K562 (cell line): ENCODE measurements around the gene DTNA. TPM values are rescaled to one million over a fixed set of nuclear protein-coding genes. Genes with fewer than 3 reads are reported as not detected.

Source experiments
- ATAC-seq: fragments of 200-7000 bp; cut with Tn5 transposase; 3 replicates; pipeline ENCODE4 v1.9.1; 2020; ENCODE audit warnings: moderate library complexity
- BruUV-seq: library from RNA; stranded (reverse); fragments of 400-500 nt; replicated peaks from 2 replicates; lab custom pipeline; 2021; lab: Mats Ljungman, UMichigan
- CTCF ChIA-PET: fragments of 300-600 bp; formaldehyde crosslinking; extraction: SDS; loops from one replicate; lab custom pipeline; 2021; ENCODE audit warnings: low intra/inter-chr PET ratio; lab: Yijun Ruan, JAX
- POLR2A ChIA-PET: fragments of 300-600, 350-650 bp; sonication (Branson Sonifier 250); formaldehyde crosslinking; extraction: SDS; loops from one replicate; lab custom pipeline; 2021; ENCODE audit warnings: antibody characterized with exemption, inconsistent platforms; lab: Yijun Ruan, JAX
- DNase-seq, 4 experiments: peaks; one replicate each; pipeline versions ENCODE4 v3.0.0 to v3.0.0-alpha.2; 2011 to 2018; ENCODE audit warnings: low spot score in 3 of 4, mixed read lengths in 3 of 4; ENCODE audit errors: extremely low read depth in 1 of 4
- FAIRE-seq: peaks from 2 replicates; lab custom pipeline; 2011; peaks lifted over from hg19 to GRCh38; lab: Jason Lieb, UNC
- H2AFZ ChIP-seq: 2 replicates; pipeline ENCODE4 v1.6.0; 2011; ENCODE audit warnings: low read depth, low read length, control low read depth, inconsistent platforms
- H3K27ac ChIP-seq: fragments of 200-600 bp; 3 replicates; pipeline ENCODE4 v1.8.0; 2011; ENCODE audit warnings: low read depth, mild to moderate bottlenecking, control low read depth, inconsistent platforms, low read length, moderate library complexity, mixed read lengths; ENCODE audit errors: extremely low read depth
- H3K27me3 ChIP-seq, 2 experiments: fragments of 300-600 bp in 1 of 2; 2 replicates in 1 of 2; 3 replicates in 1 of 2; pipeline versions ENCODE4 v1.6.0 to v1.8.0; 2011; ENCODE audit warnings: inconsistent platforms in 2 of 2, low read length in 2 of 2, mild to moderate bottlenecking in 1 of 2, mixed read lengths in 1 of 2, moderate library complexity in 1 of 2; ENCODE audit not compliant: control insufficient read depth in 2 of 2, insufficient read depth in 2 of 2
- H3K36me3 ChIP-seq: fragments of 300-600 bp; 3 replicates; pipeline ENCODE4 v1.8.0; 2011; ENCODE audit warnings: mild to moderate bottlenecking, low read length, inconsistent platforms; ENCODE audit not compliant: control insufficient read depth, insufficient read depth
- H3K4me1 ChIP-seq, 2 experiments: fragments of 200-600 bp in 1 of 2; replicated peaks in 1 of 2; 2 replicates in 1 of 2; 3 replicates in 1 of 2; pipeline versions ENCODE4 v1.5.1 to v1.8.0; 2011; ENCODE audit warnings: inconsistent platforms in 2 of 2, low read length in 2 of 2, mild to moderate bottlenecking in 1 of 2, mixed read lengths in 1 of 2, moderate library complexity in 1 of 2; ENCODE audit not compliant: control insufficient read depth in 2 of 2, insufficient read depth in 2 of 2
- H3K4me2 ChIP-seq: 2 replicates; pipeline ENCODE4 v1.6.1; 2011; ENCODE audit warnings: low read length, control low read depth, inconsistent platforms, mixed read lengths; ENCODE audit not compliant: insufficient read depth
- H3K4me3 ChIP-seq: fragments of 200-600 bp; sonication (generic), shearing (Covaris generic); 2 replicates; pipeline ENCODE4 v1.5.1; 2016; ENCODE audit warnings: control low read depth, inconsistent platforms
- H3K79me2 ChIP-seq: fragments of 200-600 bp; 3 replicates; pipeline ENCODE4 v1.8.0; 2011; ENCODE audit warnings: low read length, inconsistent platforms; ENCODE audit not compliant: control insufficient read depth, insufficient read depth
- H3K9ac ChIP-seq, 2 experiments: 2 replicates each; pipeline versions ENCODE4 v1.6.0 to v1.6.1; 2011; ENCODE audit warnings: low read depth in 2 of 2, low read length in 2 of 2, control low read depth in 1 of 2, inconsistent platforms in 1 of 2, mild to moderate bottlenecking in 1 of 2, mixed read lengths in 1 of 2; ENCODE audit not compliant: insufficient read depth in 1 of 2
- H3K9me1 ChIP-seq: one replicate; pipeline ENCODE4 v1.6.0; 2011; ENCODE audit warnings: inconsistent platforms, mild to moderate bottlenecking, low read length, moderate library complexity; ENCODE audit not compliant: control insufficient read depth, insufficient read depth
- H3K9me3 ChIP-seq: replicated peaks from 2 replicates; pipeline ENCODE4 v1.5.1; 2011; ENCODE audit warnings: low read depth, low read length, inconsistent platforms; ENCODE audit not compliant: control insufficient read depth, insufficient read depth
- H4K20me1 ChIP-seq: replicated peaks from 2 replicates; pipeline ENCODE4 v1.6.1; 2011; ENCODE audit warnings: low read length, inconsistent platforms, mixed read lengths; ENCODE audit not compliant: control insufficient read depth, insufficient read depth
- GABPA ChIP-seq: fragments of 200-800 bp; sonication (Bioruptor generic); conservative IDR thresholded peaks from 2 replicates; pipeline ENCODE4 v1.6.1; 2016; ENCODE audit warnings: low read depth, missing genetic modification characterization, missing compliant biosample characterization
- HDAC6 ChIP-seq: IDR thresholded peaks from 2 replicates; pipeline ENCODE4 v1.6.1; 2012; ENCODE audit warnings: low read depth, mild to moderate bottlenecking, control low read depth, inconsistent platforms, low read length, moderate library complexity
- TCF3 ChIP-seq: sonication (generic); formaldehyde crosslinking; IDR thresholded peaks from 2 replicates; pipeline ENCODE4 v1.4.0; 2020; ENCODE audit warnings: mild to moderate bottlenecking, missing genetic modification reagents
- WGBS: fragments of 100-300 bp; shearing (Covaris generic); methylation state at CpG from one replicate; pipeline ENCODE4 v1.1.6; 2016; ENCODE audit warnings: low coverage, mixed read lengths; ENCODE audit not compliant: insufficient coverage; ENCODE audit errors: missing lambda C conversion rate; 5-methylcytosine and 5-hydroxymethylcytosine counted together
- in situ Hi-C: fragments of 300-500 bp; cut with MboI; formaldehyde crosslinking; loops from 4 replicates; pipeline ENCODE4 v1.15.0; 2018; ENCODE audit warnings: inconsistent platforms, mixed read lengths
- intact Hi-C: fragments of 100-400 bp; cut with micrococcal nuclease; formaldehyde crosslinking; loops from 2 replicates; pipeline ENCODE4 v1.14.2; 2022
- polyA plus RNA-seq, 8 experiments: library from polyadenylated mRNA; depleted of rRNA in 4 of 8; stranded (reverse) in 5 of 8; unstranded in 3 of 8; fragments of >200 nt; fragmentation: Nextera tagmentation in 2 of 8; fragmentation: Illumina TruSeq in 1 of 8; extraction: Ambion mirVana in 2 of 8; extraction: Trizol in 1 of 8; gene quantifications; 2 replicates each; pipeline versions ENCODE4 v1.2.1 to v1.2.3, GENCODE V29; 2011 to 2014; ENCODE audit warnings: inconsistent platforms in 1 of 8, missing spikeins in 1 of 8
- total RNA-seq, 7 experiments: library from RNA; depleted of rRNA in 6 of 7; stranded (reverse); fragments of >200 nt in 6 of 7; fragmentation: Illumina TruSeq in 2 of 7; extraction: Trizol in 2 of 7; gene quantifications; 2 replicates each; pipeline versions ENCODE4 v1.2.1 to v1.2.3, GENCODE V29; 2011 to 2021; ENCODE audit warnings: low replicate concordance in 1 of 7
- TF ChIP-seq, protein P1 (sequence below): sonication (generic); formaldehyde crosslinking; IDR thresholded peaks from 2 replicates; pipeline ENCODE4 v1.8.0; 2022; ENCODE audit warnings: missing genetic modification reagents, mild to moderate bottlenecking, borderline replicate concordance
- TF ChIP-seq, protein P2 (sequence below): fragments of 200-400 bp; formaldehyde crosslinking; IDR thresholded peaks from 2 replicates; pipeline ENCODE4 v1.6.1; 2017; ENCODE audit warnings: mild to moderate bottlenecking, low read depth, low read length, moderate library complexity
- TF ChIP-seq, protein P3 (sequence below): fragments of 250-450 bp; sonication (Bioruptor Pico); IDR thresholded peaks from 2 replicates; pipeline ENCODE4 v1.5.0; 2021

The DTNA gene
- total and polyA plus RNA-seq, 9 of the 15 experiments (the other 6 are each of a cell fraction or from before 2014, with no cell fraction given): 0.07 to 2.4 (median 0.22) TPM; not detected in 2

DNA sequence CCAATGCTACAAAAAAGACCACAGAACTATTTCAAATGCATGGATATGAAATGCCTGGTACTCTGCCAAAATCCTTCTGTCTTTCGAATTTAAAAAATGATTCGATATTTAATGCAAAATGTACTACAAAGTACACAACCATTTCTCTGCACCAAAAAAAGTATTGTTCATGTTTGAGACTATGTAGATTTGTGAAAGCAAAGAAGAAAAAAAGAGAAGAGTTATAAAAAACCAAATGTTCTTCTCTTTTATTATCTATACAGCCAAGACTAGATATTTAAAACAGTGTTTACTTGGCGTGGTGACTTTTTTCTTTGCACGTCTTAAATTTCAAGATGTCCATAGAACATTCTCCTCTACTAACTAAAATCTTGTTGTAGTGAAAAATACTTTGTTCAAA is 89.2 kb downstream of the DTNA start:
- Histone ChIP-seq H3K9me3 (no peaks in the 10 kb centered on the region), H3K79me2 (no peaks in the 10 kb centered on the region), H2AFZ (no peak overlapping the region), H3K4me2 (no peak overlapping the region)
- in situ Hi-C loops: loop anchor here (25.0 kb wide), 2 partner anchors 687 to 1562 kb away; no protein-coding TSS in a partner anchor
- POLR2A ChIA-PET: no interaction called here
- 1% methylated on average over 4 of the region's 4 CpGs for WGBS
- no peak for TF ChIP-seq HDAC6
- TF ChIP-seq, protein P1, sequence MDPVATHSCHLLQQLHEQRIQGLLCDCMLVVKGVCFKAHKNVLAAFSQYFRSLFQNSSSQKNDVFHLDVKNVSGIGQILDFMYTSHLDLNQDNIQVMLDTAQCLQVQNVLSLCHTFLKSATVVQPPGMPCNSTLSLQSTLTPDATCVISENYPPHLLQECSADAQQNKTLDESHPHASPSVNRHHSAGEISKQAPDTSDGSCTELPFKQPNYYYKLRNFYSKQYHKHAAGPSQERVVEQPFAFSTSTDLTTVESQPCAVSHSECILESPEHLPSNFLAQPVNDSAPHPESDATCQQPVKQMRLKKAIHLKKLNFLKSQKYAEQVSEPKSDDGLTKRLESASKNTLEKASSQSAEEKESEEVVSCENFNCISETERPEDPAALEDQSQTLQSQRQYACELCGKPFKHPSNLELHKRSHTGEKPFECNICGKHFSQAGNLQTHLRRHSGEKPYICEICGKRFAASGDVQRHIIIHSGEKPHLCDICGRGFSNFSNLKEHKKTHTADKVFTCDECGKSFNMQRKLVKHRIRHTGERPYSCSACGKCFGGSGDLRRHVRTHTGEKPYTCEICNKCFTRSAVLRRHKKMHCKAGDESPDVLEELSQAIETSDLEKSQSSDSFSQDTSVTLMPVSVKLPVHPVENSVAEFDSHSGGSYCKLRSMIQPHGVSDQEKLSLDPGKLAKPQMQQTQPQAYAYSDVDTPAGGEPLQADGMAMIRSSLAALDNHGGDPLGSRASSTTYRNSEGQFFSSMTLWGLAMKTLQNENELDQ: no peak
- no peak for TF ChIP-seq GABPA (tag)
- TF ChIP-seq, all 486 proteins: peak for 0
- Histone ChIP-seq H3K9ac (no peak overlapping the region), H3K4me1 (no peaks in the 10 kb centered on the region), H3K9me1 (no peaks in the 10 kb centered on the region), H3K27me3 (no peaks in the 10 kb centered on the region), H3K4me3 (no peak overlapping the region), H4K20me1 (no peaks in the 10 kb centered on the region), H3K36me3 (no peaks in the 10 kb centered on the region), H3K27ac (no peak overlapping the region)
- no peak for DNase-seq
- intact Hi-C loops: no loop called here
- no peak for FAIRE-seq
- BruUV-seq: no TSS peak
- no peak for ATAC-seq
- CTCF ChIA-PET: no interaction called here

DNA sequence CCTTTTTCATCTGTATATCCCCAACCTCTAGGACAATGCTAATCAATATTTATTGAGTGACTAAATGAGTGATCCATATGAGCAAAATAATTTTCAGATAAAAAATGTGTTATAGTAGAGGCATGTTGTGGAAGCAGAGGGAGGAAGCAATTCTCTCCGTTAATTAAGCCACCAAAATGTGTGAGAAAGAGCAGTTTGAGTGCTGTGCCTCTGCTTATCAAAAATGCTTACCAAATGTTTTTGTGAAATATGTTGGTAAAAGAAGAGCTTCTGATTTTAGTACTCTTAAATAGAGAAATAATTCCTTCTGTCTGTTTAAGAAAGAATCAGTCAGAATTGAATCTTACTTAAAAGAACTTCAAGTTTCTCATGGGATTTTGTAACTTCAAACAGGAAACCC is 90.3 kb downstream of the DTNA start:
- FAIRE-seq: no peak
- no peak overlapping the region for H3K27ac ChIP-seq
- H3K4me3 ChIP-seq: no peak overlapping the region
- H4K20me1 ChIP-seq: no peaks in the 10 kb centered on the region
- H3K9ac ChIP-seq: no peak overlapping the region
- H3K9me3 ChIP-seq: no peaks in the 10 kb centered on the region
- no peaks in the 10 kb centered on the region for H3K36me3 ChIP-seq
- no peaks in the 10 kb centered on the region for H3K4me1 ChIP-seq
- ATAC-seq: no peak
- intact Hi-C loops (no loop called here), in situ Hi-C loops (no loop called here)
- WGBS: 0% methylated on average over 1 of the region's 1 CpG
- H3K79me2 ChIP-seq: no peaks in the 10 kb centered on the region
- no peak overlapping the region for H2AFZ ChIP-seq
- no peaks in the 10 kb centered on the region for H3K9me1 ChIP-seq
- TF ChIP-seq, protein P2, sequence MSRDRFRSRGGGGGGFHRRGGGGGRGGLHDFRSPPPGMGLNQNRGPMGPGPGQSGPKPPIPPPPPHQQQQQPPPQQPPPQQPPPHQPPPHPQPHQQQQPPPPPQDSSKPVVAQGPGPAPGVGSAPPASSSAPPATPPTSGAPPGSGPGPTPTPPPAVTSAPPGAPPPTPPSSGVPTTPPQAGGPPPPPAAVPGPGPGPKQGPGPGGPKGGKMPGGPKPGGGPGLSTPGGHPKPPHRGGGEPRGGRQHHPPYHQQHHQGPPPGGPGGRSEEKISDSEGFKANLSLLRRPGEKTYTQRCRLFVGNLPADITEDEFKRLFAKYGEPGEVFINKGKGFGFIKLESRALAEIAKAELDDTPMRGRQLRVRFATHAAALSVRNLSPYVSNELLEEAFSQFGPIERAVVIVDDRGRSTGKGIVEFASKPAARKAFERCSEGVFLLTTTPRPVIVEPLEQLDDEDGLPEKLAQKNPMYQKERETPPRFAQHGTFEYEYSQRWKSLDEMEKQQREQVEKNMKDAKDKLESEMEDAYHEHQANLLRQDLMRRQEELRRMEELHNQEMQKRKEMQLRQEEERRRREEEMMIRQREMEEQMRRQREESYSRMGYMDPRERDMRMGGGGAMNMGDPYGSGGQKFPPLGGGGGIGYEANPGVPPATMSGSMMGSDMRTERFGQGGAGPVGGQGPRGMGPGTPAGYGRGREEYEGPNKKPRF: no peak
- TF ChIP-seq, protein P3, sequence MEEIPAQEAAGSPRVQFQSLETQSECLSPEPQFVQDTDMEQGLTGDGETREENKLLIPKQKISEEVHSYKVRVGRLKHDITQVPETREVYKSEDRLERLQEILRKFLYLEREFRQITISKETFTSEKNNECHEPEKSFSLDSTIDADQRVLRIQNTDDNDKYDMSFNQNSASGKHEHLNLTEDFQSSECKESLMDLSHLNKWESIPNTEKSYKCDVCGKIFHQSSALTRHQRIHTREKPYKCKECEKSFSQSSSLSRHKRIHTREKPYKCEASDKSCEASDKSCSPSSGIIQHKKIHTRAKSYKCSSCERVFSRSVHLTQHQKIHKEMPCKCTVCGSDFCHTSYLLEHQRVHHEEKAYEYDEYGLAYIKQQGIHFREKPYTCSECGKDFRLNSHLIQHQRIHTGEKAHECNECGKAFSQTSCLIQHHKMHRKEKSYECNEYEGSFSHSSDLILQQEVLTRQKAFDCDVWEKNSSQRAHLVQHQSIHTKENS (CRISPR knock-in tag): no peak
- TF ChIP-seq TCF3 (CRISPR knock-in tag): no peak
- no peaks in the 10 kb centered on the region for H3K27me3 ChIP-seq
- no peak overlapping the region for H3K4me2 ChIP-seq
- DNase-seq: no peak
- CTCF ChIA-PET: no interaction called here
- no TSS peak for BruUV-seq
- POLR2A ChIA-PET: no interaction called here
